Measurements from ENCODE around the gene BFSP2.

Gene BFSP2

GRCh38 chr3:133400006-133400515 lies at the start of gene BFSP2:
Gene BFSP2 (plus strand): TSS chr3:133400056. CDS start chr3:133400084, 28 bp downstream.
- DNase-seq (ENCODE audit: low read depth in 2 of 2): no peak

- no peak for DNase-seq (ENCODE audit: low read depth in 2 of 2)
Measured at GRCh38 chr3:133354721-133355120, 45.1 kb upstream of the BFSP2 start.

DNA sequence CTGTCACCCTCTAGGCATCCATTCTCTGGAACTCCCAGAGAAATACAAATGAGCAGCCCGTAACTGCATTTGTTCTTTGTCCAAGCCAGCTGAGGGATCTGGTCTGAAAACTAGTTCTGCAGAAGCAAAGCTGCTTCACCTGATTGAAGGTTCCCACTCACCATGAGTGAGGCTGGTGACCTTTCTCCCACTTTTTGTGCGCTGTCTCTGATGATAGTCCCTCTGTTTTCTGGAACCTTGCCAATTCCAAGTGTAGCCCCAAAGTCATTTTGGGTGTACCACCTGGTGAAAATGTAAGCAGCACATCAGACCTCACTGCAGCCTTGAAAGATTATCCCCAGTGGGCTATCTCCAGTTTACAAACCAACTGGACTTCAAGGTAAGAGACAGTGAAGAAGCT lies 39.4 kb upstream of the BFSP2 start:
- DNase-seq (ENCODE audit: low read depth in 2 of 2): no peak

- no peak for DNase-seq (ENCODE audit: low read depth in 2 of 2)
Measured at GRCh38 chr3:133361011-133361410, 38.8 kb upstream of the BFSP2 start.

DNA sequence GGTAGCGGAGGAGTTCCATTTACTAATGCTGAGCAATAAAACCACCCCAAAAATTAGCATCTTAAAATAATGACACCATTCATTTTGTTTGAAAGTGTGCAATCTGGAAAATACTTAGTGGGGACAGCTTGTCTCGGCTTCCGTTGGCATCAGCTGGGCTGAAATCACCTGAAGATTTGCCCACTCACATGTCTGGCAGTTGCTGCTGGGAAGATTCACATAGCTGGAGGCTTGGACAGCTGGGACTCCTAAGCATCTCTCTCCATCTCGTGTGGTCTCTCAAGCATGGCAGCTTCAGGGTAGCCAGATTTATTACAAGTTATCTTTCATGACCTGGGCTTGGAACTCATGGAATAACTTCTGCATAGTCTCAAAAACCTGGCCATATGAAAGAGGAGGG lies 38.4 kb upstream of the BFSP2 start:
- DNase-seq (ENCODE audit: low read depth in 2 of 2): no peak

GRCh38 chr3:133362539-133362938 lies 37.3 kb upstream of the BFSP2 start:
- DNase-seq (ENCODE audit: low read depth in 2 of 2): no peak

DNA sequence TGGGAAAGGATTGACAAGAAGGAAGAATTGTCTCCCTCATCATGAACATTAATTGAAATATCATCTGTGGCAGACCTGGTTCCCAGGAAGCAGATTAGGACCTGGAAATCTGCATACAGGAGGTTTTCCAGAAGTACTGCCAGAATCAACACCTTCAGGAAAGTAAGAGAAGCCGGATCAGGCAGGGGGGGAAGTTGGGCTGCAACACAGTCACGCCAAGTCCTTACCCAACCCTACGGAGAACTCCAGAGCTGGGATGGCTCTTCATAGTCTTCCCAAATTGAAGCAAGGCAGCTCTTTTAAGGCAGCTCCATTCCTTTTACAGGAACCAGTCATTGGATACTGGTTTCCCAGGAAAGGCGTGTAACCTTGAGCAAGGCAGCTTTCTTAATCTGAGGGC lies 35.2 kb upstream of the BFSP2 start:
- no peak for DNase-seq (ENCODE audit: low read depth in 2 of 2)

DNA sequence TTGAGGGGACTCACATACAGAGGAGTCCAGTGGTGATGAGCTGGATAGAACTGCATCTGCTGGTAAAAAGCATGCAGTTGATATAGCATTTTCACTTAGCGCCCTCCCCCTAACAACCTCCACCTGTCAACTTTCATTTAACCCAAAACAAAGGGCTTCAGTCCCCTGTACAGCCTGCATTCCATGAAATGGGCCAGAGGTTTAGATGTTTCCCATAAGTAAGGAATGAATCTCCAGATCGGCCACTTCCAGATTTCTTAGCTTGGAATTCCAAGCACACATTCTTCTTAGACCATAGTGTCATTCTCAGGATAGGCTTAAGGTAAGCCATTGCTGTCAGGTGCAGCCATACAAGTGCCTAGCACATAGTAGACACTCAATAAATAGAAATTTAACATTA lies 32.9 kb upstream of the BFSP2 start:
- DNase-seq (ENCODE audit: low read depth in 2 of 2): no peak

GRCh38 chr3:133367403-133367802 lies 32.5 kb upstream of the BFSP2 start:
- no peak for DNase-seq (ENCODE audit: low read depth in 2 of 2)

DNA sequence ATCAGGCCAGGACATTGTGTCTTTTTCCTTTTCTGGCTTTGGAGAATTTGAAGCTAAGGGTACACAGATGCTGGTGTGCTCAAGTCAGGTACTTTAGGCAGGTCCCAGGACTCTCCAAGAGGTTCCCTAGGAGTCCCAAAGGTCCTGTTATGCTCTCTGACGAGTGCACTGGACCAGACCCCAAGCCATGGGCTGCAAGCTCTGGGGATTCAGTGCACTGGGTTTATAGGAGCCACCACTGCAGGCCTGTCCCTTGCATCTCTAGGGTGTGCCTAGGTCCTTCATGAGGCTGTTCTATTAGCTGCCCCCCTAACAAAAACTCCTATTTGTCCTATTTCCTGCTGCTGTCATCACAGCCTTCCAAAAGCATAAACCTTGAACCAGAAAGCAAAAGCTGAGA lies 31.9 kb upstream of the BFSP2 start:
- DNase-seq (ENCODE audit: low read depth in 2 of 2): no peak

GRCh38 chr3:133368371-133369067 lies 31.3 kb upstream of the BFSP2 start:
- DNase-seq (ENCODE audit: low read depth in 2 of 2): no peak

GRCh38 chr3:133369068-133369440 lies 30.8 kb upstream of the BFSP2 start:
- DNase-seq (ENCODE audit: low read depth in 2 of 2): no peak

- DNase-seq (ENCODE audit: low read depth in 2 of 2): no peak
Measured at GRCh38 chr3:133371181-133371580, 28.7 kb upstream of the BFSP2 start.

- DNase-seq (ENCODE audit: low read depth in 2 of 2): no peak
Measured at GRCh38 chr3:133371676-133372075, 28.2 kb upstream of the BFSP2 start.

DNA sequence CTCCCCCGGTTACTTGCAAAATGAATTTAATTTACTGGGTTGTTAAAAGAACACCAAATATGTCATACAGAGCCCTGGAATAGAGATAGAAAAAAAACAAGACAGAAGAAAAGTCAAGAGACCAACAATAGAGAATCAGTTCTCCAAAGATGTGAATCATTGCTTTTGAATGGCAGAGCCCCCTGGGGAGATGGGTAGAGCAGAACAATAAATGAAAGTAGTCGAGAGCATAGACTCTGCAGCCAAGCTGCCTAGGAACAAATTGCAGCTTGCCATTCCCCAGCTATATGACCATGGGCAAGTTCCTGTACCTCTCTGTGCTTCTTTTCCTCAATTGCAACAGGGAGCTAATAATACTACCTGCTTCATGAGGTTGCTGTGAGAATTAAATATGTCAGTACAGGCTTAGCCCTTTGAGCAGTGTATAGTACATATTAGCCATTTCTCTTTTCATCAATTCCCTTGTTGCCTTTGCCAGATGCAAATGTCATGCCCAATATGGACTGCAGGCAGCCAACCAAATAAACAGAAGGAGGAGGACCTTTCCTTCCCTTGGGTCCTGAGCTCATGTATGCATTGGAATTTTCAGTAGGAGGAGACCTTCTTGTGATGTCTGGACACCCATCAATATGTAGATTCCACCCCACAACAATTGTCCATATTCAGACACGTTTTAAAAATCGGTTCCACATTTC lies 25.0 kb upstream of the BFSP2 start:
- DNase-seq (ENCODE audit: low read depth in 2 of 2): no peak

- DNase-seq (ENCODE audit: low read depth in 2 of 2): no peak
Measured at GRCh38 chr3:133375403-133375745, 24.5 kb upstream of the BFSP2 start.

DNA sequence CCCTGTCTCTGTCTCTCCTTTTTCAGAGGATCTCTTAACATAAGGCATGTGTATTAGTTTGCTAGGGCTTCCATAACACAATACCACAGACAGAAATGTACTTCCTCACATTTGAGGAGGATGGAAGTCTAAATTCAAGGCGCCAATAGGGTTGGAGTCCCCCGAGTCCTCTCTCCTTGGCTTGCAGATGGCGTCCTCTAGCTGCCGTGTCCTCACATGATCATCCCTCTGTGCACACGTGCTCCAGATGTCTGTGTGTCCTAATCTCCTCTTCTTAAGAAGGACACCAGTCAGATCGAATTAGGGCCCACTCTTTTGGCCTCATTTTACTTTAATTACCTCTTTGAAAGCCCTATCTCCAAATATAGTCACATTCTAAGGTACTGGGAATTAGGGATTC lies 23.0 kb upstream of the BFSP2 start:
- no peak for DNase-seq (ENCODE audit: low read depth in 2 of 2)

- DNase-seq (ENCODE audit: low read depth in 2 of 2): no peak
Measured at GRCh38 chr3:133377396-133377795, 22.5 kb upstream of the BFSP2 start.

- DNase-seq (ENCODE audit: low read depth in 2 of 2): no peak
Measured at GRCh38 chr3:133379926-133380325, 19.9 kb upstream of the BFSP2 start.

GRCh38 chr3:133380481-133381225 lies 19.2 kb upstream of the BFSP2 start:
- no peak for DNase-seq (ENCODE audit: low read depth in 2 of 2)

- DNase-seq (ENCODE audit: low read depth in 2 of 2): no peak
Measured at GRCh38 chr3:133381346-133382109, 18.3 kb upstream of the BFSP2 start.

DNA sequence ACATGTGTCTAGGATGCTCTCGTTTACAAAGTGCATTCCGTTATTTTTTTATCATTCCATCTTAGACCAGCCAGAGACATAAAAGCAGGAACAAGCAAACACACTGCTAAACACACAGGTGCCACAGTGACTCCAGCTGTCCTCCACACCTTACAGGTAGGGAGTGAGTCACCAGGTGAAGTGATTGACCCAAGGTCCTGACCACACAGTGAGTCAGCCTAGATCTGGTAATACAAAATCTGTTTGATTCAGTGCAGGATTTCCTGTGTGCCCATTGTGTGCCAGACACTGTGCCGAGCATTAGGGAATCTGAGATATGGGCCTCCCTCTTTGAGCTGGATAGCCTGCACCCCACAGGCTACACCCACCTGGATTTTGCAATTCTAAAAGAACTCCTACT lies 16.7 kb upstream of the BFSP2 start:
- no peak for DNase-seq (ENCODE audit: low read depth in 2 of 2)

All from stimulated activated CD8-positive, alpha-beta memory T cell treated with anti-CD3 and anti-CD28 coated beads, Interleukin-15, amount 100 ng/mL, for 4 hours (primary cell).